HG03045 (cell line): ENCODE results near the gene BEAN1.
"Not testable (repeated sequence)": the region's sequence is repeated elsewhere in the genome, so short reads cannot be mapped to it uniquely, and the experiment has no call there.

ENCODE experiments used
- ATAC-seq: cut with Tn5 transposase; IDR thresholded peaks from one replicate; pipeline ENCODE4 v1.9.1; 2021; ENCODE audit warnings: mild to moderate bottlenecking, moderate library complexity; ENCODE audit not compliant: unreplicated experiment

BEAN1 gene

DNA sequence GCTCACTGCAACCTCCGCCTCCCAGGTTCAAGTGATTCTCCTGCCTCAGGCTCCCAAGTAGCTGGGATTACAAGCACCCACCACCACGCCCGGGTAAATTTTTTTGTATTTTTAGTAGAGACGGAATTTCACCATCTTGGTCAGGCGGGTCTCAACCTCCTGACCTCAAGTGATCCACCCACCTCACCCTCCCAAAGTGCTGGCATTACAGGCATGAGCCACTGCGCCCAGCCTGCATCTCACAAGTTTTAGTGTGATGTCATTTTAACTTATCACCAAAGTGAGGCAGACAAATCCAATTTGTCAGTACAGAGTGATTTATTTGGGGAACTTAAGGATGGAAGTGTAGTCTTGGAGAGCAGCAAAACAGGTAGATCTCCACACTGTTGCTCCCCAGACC is 39.5 kb downstream of the BEAN1 start:
- not testable (repeated sequence) for ATAC-seq

DNA sequence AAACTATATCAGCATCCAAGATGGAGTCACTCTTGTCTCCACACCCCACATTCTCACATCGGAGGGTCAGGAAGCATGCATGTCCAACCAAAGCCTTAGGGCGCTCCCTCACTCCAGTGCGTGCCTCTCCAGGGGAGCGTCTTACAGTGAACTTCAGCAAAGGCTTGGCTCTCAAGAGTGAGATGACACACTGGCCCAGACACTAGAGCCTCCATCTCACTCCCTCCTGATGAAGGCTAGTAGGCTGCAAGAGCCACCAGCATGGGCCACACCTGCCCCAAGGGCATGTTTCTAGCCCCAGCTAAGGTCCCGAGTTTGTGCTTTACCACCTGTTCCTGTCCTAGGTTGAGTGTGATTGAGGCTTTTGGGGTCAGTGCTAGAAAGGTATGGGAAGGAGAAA is 40.5 kb downstream of the BEAN1 start:
- no peak for ATAC-seq

DNA sequence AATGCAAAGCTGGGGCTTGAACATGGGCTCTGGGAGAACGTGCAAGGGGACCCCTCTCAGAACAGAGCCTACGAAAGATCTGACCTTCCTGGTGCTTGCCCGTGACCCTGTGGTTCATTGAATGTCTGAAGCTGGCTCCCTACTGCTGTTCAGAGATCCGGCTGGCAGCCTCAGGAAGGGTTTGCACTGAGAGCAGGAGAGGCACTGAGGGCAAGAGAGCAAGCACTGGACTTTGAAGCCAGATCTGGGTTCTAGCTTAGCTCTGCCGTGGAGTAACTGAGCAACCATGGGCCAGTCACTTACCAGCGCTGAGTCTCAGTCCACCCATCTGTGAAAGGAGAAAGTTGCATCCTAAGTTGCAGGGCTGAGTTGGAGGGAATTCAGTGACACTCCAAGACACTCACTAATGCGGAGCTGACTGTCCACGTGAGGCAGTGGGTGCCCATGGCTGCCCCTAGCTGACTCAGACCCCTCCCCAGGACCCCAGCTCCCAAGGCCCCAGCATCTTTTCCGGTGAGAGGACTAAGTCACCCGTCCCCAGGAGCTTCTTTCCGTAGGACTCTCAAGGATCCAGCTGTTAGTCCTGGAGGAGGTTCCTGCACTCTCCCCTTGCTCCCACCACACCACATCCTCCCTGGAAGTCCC is 41.3 kb downstream of the BEAN1 start:
- ATAC-seq: no peak

DNA sequence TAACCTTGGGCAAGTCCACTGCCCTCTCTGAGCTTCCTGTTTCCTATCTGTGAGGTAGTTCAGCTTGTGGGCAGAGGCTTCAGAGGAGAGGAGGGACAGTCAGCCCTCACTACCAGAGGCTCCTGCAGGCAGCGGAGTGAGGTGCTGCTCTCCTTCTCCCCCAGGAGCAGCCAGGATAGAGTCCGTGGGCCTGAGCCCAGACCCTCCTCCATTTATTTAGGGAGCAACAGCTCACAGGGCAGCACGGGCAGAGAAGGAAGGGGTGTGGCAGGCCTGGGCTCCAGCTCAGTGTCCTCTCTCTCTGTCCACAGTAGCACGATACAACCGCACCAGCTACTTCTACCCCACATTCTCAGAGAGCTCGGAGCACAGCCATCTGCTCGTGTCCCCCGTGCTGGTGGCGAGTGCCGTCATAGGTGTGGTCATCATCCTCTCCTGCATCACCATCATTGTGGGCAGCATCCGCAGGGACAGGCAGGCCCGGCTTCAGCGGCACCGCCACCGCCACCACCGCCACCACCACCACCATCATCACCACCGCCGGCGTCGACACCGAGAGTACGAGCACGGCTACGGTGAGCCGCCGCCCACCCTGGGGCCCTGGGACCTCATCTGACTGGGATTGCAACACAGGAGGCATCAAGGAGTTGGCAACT is 42.3 kb downstream of the BEAN1 start:
- no peak for ATAC-seq

DNA sequence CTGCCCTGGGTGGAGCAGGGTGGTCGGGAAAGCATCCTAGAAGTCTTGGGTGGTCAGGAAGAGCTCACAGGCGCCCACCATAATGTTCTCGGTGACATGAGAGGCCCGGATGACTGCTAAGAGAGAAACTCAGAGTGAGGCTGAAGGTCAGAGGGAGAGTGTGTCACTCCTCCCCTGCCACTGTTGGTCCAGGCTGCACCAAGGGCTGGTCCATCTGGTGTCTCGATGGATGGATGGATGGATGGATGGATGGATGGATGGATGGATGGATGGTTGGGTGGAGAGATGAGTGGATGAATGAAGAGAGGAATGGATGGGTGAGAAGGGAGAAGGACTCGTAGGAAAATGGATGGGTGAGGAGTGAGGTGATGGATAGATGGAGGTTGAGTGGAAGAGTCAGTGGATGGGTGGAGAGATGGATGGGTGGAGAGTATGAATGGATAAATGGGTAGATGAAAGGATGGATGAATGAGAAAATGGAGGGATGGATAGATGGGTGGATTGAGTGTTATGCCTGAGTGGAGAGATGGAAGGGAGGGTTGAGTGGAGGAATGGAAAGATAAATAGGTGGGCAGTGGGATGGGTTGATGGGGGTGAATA is 43.0 kb downstream of the BEAN1 start:
- ATAC-seq: no peak

DNA sequence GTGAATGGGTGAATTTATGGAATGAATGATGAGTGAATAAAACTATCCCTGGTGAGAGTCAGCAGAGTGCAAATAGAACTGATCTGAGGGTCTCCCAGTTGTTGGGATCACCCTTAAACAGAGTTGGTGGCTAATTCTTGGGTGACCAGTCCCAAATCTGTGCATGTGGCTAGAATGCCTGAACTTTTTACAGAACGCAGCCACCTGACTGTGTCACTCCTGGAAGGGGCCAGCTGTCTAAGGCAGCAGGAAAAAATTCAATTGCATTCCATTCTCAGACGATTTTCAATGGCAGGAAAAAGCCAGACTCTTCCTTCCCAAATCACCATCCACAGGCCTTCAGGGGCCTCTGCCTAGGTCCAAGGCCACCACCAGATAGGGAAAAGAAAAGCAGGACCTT is 43.5 kb downstream of the BEAN1 start:
- no peak for ATAC-seq

DNA sequence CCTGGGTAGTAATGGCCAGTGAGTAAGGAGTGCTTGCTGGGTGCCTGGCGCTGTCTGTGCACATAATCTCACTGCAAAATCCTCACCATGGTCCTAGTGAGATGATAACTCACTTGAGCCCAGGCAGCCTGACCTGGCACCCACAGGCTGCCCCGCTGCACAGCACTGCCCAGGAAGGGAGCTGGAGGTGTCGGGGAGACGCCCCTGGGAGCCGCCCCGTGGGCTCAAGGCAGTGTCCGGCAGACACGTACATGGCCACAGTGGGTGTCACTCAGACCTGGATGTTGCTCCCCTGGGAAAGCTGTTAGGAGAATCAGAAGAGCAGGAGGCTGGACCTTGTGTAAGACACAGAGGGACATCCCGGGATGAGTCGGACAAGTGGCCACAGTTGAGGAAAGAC is 44.2 kb downstream of the BEAN1 start:
- ATAC-seq: no peak

DNA sequence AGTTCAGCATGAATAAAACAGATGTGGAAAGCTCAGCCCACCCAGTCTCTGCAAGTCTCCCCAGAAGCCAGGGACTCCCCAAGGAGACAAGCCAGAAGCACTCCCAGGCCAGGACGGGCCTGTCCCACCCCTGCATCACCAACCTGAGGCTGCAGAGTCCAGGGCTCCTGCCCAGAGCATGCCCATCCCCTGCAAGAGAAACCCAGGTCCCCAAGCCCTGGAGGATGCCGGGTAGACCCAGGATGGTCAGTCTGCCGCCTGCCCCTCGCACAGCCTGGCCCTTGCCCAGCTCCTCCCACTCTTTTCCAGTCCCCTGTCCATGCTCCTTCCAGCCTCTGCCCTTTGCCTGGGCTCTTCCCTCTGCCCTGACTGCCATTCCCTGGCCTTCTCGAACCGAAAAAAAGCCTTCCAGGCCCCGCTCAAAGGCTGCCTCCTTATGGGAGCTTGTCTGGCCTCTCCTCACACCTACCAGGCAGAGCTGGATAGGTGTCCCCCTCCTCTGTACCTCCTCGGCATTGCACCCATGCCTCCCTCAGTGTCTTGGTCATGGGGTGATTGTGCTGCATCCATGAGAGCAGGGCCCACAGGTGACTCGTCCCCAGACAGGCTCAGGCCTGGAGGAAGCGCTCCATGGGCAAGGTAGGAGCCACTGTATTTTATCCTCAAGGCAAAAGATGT is 44.8 kb downstream of the BEAN1 start:
- no peak for ATAC-seq

DNA sequence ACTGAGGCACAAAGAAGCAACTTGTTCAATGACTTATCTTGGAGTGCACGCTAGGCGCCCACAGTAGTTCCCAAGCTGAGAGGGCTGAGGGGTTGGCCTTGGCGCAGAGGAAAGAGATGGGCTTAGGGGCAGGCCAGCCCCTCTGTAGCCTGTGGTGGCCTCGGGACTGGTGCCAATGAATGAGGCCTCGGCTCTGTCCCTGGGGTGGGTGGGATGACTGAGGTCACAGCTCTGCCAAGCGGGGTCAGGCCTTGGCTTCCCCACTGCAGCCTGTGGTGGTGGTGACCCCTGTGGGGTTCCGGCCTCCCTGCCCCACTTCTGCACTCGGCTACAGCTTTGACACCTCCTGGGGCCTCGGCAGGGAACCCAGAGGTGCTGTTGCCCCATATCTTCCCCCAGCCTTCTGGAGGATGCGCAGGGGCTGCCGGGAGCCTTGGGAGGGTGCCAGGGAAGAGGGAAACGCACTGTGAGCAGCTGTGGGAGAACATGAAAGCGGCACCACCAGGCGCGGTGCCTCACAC is 46.0 kb downstream of the BEAN1 start:
- ATAC-seq: no peak

DNA sequence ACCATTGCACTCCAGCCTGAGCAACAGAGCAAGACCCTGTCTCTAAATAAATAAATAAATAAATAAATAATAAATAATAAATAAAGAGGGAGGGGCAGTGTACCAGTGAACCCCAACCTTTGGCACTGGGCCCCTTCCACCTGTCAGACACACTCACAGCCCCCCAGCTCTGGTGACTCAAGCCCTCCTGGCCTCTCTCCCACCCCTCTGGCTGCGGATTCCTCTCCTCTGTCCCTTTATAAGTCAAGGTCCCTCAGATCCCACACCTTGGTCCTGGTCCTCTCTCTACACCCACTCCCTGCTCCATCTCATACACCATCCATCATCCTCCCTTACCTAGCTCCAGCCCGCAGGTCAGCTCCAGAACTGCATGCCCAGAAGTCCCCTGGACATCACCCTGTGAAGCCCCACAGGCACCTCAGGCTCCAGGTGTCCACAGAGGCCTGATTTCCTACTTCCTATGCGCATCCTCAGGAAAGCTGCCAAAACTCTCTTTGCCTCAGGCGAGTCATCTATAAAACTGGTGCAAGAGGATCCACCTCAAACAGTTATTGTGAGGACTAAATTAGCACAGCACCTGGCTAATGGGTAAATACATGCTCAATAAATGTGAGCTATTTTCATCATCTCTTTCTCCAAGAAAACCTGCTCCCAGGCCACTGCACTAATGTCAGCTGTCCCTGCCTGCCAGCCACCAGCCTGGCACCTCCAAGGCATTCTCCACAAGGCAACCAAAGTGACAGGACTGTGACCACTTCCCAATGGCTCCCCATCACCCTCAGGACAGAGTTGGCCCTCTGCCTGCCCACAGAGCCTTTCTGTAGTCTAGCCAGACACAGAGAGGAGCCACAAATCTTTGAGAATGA is 46.8 kb downstream of the BEAN1 start:
- no peak for ATAC-seq

DNA sequence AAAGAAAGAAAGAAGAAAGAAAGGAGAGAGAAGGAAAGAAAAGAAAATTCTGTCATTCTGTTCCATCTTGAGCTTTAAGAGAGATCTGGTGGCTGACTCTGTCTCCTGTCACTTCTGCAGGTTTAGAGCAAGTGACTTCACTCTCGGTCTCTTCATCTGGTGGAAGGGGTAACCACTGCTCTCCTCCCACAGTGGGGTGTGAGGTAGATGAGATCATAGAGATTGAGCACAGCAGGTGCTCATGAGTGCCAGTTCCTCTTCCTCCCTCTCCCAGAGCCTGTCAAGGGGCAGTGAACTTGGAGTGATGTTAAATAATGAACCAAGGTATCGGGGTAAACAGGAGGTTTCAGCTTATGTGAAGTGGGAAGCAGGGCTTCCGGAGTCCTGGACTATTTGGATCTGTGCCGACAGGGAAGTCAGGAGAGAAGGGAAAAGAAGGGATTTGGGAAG is 47.7 kb downstream of the BEAN1 start:
- ATAC-seq: peak; percentile 75

DNA sequence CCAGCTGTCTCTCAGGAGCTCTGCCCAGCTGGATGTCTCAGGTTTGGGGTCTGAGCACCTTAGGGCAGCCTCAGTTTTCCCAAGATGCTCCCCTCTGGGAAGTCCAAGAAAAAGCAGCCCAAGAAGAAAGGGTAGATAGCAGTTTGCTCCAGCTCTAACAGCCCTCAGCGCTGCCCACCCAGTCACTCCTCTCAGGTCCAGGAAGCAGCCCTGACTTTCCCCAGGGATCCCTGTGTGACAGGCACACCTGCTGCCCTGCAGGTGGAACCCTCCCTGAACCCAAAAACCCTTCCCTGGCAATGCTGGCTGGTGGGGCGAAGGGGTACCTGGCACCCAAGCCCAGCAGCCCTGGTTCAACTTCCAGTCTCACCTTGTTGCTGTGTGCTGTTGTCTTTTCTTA is 48.1 kb downstream of the BEAN1 start:
- no peak for ATAC-seq

DNA sequence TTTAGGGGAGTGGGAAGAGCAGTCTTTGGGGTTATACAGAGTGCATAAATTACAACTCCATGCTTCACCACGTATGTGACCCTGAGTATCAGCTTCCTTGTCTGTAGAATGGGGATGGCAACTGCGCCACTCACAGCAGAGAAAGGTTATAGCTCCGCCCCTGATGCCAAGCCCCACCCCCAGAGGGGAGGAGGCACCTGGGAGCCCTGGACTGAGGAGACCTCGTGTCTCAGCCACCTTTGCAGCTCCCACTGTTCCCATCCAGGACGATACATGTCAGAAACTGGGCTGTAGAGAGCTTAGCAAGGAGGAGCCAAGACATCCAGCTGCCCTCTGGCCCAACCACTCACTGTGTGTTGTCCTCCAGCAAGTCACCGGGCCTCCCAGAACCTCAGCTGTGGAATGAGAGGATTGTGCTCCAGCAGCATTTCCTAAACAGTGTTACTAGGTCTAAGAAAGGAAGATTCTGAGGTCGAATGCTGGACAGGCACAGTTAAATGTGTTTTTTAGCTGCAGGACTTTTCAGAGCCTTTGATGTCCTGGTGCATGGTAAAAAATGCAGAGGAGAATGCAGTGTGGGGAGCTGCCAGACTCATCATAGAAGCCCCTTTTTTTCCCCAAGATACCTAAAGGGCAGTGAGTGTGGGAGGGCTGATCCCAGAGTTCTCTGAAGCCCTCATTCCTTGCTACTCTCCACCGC is 49.4 kb downstream of the BEAN1 start:
- no peak for ATAC-seq

DNA sequence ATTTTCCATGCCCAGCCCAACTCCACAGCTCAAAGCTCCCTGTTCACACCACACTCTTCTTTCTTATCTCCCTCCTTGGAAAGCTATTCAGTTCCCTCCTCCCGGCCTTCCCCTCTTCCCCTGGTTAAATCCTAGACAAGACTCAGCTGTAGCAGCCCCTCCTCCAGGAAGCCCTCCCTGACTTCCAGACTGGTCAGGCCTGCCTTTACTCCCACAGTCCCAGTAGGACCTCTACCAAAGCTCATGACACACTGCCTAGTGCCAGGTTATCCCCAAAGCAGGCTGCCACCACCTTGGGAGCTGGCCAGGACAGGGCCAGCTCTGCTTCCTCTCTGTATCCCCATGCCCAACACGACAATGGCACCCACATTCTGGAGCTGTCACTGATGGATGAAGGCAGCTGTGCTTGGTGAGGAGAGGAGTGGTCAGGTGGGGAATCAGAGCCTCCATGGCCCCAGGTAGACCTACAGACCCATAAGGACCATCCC is 50.0 kb downstream of the BEAN1 start:
- ATAC-seq: no peak

DNA sequence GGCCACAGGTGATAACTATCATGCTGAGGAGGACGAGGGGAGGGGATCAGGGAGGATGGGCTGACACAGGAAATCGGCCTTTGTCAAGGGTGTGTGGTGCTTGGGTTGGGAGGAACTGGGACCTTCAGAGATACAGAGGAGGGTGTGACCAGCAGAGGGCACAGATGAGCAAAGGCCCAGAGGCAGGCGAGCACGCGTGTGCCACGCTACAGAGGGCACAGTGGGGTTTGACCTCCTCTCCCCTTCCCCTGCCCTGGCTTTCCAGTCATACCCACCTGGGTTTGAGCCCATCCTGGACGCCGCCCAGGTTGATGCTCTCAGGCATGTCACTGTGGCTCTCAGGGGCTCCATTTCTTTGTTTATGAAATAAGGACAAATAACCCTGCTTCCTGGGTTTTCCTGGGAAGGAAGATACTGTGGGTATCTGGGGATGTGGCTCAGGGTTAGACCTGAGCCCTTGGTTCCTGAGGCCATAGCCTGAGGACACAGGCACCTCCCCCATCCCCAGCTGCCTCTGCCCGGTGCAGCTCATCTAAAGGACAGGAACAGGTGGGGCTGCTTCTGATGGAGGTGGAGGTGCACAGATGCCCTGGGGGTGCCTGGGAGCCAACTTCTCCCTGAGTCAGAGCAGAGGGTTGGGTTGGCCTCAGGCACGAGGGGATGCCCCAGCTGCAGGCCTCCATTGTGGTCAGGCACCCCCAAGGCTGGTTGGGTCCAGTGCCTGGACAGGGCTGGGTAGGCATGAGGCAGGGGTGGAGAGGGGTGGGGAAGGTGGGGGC is 51.8 kb downstream of the BEAN1 start:
- peak; percentile 49 for ATAC-seq

DNA sequence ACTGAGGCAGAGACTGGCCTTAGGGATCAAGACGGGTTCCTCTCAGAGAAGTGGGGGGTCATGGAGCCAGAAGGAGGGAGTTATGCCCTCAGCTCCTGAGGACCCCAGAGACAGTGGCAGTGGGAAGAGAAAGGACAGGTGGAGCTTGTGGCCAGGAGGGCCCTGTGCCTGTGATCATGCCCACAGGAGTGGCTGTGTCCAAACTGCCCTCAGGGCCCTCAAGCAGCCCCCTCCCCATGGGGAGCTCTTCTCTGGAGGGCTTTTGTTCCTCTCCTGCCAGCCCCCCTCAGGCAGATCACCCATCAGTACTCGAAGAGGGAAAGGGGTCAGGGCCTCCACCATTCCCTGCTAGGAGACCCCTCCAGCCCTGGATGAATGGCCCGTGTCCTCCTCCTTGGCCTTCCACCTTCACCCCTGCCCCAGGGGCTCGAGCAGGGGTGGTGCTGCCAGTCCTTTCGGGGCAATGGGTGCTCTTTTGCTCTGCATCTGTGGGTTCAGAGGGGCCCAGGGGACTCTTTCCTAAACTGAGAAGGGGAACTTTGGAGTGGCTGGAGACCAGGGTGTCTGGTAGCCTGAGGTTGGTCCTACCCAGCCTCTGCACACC is 52.7 kb downstream of the BEAN1 start:
- ATAC-seq: no peak

DNA sequence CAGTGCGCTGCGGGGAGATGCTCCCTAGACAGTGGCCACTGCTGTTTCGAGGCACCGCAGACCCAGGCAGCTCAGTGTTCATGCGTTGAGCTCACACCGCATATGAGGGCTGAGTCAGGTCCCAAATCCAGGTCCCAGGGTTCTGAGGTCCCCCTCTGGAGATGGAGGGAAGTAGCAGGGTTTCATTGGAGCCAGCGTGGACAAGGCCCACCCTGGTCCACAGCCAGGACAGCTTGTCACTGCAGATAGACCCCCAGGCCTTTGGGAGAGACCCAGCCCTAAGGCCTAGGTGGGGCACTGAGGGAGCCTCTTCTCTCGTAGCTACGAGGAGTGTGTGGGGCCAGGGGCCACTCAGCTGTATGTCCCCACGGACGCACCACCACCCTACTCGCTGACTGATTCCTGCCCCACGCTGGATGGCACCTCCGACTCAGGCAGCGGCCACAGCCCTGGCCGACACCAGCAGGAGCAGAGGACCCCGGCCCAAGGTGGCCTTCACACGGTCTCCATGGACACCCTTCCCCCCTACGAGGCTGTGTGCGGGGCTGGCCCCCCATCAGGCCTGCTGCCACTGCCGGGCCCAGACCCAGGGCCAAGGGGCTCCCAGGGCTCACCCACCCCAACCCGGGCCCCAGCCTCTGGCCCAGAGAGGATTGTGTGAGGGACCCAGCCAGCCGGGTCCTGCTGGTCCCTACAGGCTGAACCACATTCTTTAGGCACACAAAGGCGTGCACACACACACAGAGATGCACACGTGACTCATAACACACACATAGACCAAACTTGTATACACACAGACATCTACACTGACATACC is 53.4 kb downstream of the BEAN1 start:
- ATAC-seq: no peak
